GM19324 (cell line): Measurements from ENCODE around the gene AFAP1L2.

Experiments
- ATAC-seq: cut with Tn5 transposase; IDR thresholded peaks from one replicate; pipeline ENCODE4 v1.9.1; 2021; ENCODE audit warnings: mild to moderate bottlenecking, moderate library complexity; ENCODE audit not compliant: unreplicated experiment, low FRiP score

AFAP1L2 gene

GRCh38 chr10:114392112-114392835, 12.0 kb downstream of the AFAP1L2 start:
- ATAC-seq, result no peak

GRCh38 chr10:114391599-114391998, 12.7 kb downstream of the AFAP1L2 start:
- no peak for ATAC-seq

- no peak for ATAC-seq
Measured at GRCh38 chr10:114389426-114389825, 14.9 kb downstream of the AFAP1L2 start.

- ATAC-seq, result no peak
Measured at GRCh38 chr10:114388275-114388674, 16.0 kb downstream of the AFAP1L2 start.

DNA sequence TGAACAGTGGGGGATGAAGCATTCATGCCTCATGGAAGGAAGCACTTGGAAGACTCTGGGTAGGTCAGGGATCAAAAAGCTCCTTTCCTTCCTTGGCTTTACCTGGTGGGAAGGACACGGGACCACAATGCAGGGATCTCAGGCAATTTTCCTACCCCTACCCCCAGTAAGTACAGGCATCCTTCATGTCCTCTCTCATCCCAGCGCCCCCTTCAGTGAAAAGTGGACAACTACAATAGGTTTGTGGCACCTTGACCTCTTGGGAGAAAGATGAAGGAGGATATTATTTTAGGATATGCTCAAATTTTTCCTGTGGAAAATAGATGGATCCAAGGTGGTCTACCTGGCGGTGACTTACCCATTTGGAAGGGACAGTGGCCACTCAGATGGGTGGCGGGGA, 16.5 kb downstream of the AFAP1L2 start:
- ATAC-seq, result no peak

- ATAC-seq, result no peak
Measured at GRCh38 chr10:114386452-114386851, 17.9 kb downstream of the AFAP1L2 start.

DNA sequence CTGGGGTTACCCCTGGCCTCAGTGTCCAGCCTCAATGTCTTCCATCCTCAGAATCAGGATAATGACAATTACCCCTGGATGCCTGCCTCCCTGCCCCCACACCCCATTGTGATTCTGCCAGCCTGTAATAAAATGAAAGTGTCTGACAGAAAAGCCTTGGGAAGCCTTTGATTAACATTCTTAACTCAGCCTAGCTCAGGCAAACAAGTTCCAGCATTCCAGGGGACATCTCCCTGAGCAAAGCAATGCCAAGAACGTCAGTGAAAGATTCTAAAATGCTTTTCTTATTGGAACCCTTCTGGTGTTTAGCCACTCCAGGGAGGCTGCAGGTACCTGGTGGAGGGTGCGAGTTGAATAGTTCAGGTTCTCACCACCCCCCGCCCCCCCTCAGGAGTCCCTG, 18.7 kb downstream of the AFAP1L2 start:
- ATAC-seq, result no peak

DNA sequence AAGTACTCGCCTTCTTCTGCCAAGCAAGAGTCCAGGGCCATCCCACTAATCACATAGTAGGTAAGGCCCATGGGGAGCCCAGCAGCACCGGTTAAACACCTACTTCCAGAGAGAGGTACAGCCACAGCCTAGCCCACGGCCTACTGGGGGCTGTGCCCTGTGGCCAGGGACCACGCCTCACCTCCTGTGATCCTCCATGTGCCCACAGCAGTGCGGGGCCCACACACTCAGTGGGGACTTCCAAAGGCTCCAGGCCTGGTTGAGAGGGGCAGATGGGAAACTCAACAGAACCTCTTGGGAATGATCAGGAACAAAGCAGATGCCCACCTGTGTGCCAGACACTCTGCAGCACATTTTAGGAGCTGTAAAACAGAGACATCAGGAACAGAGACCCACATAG, 19.7 kb downstream of the AFAP1L2 start:
- ATAC-seq, result no peak

DNA sequence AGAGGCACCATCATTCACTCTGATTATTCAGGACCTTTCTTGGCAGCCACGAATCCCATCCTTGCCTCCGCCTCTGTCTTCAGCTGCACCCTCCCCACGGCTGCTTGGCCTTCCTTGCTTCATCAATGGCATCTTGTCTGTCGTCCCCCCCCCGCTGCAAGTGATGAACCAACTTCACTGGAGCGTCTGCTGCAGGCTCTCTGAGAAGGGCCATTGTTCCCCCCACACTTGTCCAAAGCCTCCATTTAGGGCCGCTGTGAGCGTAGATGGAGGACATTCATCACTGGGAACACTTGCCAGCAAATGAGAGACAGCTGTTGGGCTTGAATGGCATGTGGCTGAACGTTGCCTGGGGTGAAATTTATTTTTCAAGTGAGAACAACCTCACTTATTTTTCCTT, 20.1 kb downstream of the AFAP1L2 start:
- ATAC-seq, result no peak

- no peak for ATAC-seq
Measured at GRCh38 chr10:114380797-114381196, 23.5 kb downstream of the AFAP1L2 start.

DNA sequence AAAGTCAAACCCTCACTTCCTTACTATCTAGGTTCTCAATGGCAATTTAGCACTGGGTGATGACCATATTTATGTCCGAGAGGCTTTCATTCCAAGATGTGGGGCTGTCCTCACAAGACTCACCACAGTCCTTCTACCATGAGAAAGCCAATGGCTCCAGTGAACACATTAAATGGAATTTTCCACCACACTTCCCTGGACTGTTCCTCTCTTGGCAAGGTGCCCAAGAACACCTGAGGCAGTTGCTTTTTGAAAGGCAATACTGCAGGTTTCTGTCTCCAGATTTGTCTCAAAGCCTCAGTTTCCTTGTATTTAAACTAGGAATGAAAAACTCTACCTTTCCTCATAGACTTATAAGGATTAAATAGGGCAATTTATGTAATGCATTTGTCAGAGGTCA, 24.2 kb downstream of the AFAP1L2 start:
- ATAC-seq, result no peak

- ATAC-seq, result no peak
Measured at GRCh38 chr10:114379631-114380041, 24.7 kb downstream of the AFAP1L2 start.

- no peak for ATAC-seq
Measured at GRCh38 chr10:114376523-114376922, 27.8 kb downstream of the AFAP1L2 start.

- no peak for ATAC-seq
Measured at GRCh38 chr10:114375047-114375446, 29.3 kb downstream of the AFAP1L2 start.

DNA sequence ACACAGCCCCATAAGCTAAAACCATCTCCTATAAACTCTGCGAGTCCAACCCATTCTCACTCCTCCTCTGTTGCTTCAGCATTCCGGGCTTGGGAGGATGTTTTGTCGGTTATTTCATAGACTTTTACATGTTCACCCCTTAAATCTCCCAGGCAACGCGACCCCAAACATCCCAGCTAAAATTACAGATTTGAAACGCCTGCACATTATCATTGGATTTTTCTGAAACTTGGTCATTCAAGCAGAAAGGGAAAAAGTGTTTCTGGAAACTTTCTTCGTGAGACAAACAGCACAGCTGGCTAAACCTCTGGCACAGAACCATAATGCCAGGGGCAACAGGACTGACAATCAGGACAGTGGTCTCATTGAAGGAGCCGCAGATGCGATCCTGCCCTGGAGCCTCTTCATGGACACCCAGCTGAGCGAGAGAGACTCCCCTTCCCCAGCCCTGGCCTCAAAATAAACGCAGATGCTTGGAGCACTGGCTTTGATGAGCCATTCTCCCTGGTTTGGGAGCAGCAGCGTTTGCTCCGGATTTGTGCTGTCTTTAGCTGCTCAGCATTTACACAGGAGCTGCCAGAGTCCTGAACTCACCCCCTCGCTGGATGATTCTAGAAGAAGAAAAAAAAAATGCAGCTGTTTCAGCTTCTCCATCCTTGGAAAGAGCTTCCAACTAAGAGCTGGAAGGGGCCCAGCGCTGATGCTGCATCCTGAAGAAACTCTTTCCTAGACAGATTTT, 30.1 kb downstream of the AFAP1L2 start:
- no peak for ATAC-seq

- no peak for ATAC-seq
Measured at GRCh38 chr10:114373631-114374030, 30.7 kb downstream of the AFAP1L2 start.

DNA sequence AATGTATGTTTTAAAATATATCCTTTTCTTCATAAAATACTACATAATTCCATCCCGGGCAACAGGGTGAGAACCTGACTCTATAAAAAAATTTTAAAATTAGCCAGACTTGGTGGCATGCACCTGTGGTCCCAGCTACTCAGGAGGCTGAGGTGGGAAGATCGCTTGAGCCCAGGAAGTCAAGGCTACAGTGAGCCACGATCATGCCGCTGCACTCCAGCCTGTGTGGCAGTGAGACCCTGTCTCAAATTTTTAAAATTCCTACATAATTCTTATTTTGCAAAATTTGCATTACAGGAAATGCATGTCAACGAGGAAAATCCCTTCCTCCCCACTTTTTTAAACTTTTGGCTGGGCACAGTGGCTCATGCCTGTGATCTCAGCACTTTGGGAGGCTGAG, 31.3 kb downstream of the AFAP1L2 start:
- no peak for ATAC-seq

DNA sequence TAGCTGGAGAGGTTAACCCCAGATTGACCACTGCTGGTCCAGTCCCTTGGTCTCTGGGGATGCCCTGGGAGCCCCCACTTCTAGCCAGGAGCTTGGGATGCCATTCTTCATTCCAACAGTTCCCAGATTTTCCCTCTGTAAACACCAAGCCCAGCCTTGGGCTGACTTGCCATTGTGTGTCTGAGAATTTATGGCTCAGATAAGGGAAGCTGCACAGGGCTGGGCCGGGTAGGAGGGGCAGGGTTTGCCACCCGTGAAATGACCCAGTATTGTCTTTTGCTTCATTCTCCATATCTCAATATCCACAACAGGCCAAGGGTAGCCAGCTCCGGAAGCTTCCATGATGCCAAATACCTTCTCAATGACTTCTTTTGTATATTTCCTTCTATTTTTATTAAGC, 32.1 kb downstream of the AFAP1L2 start:
- no peak for ATAC-seq

- no peak for ATAC-seq
Measured at GRCh38 chr10:114370966-114371365, 33.3 kb downstream of the AFAP1L2 start.

GRCh38 chr10:114370199-114370598, 34.1 kb downstream of the AFAP1L2 start:
- ATAC-seq, result no peak

DNA sequence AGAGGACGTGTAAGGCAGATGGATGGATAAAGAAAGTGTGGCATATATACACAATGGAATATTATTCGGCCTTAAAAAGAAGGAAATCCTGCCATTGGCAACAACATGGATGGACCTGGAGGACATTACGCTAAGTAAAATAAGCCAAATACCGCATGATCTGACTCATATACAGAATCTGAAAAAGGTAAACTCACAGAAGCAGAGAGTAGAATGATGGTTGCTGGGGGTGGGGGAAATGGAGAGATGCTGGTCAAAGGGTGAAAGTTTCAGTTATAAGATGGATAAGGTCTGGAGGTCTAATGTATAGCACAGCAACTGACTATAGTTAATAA, 36.3 kb downstream of the AFAP1L2 start:
- ATAC-seq, result no peak

DNA sequence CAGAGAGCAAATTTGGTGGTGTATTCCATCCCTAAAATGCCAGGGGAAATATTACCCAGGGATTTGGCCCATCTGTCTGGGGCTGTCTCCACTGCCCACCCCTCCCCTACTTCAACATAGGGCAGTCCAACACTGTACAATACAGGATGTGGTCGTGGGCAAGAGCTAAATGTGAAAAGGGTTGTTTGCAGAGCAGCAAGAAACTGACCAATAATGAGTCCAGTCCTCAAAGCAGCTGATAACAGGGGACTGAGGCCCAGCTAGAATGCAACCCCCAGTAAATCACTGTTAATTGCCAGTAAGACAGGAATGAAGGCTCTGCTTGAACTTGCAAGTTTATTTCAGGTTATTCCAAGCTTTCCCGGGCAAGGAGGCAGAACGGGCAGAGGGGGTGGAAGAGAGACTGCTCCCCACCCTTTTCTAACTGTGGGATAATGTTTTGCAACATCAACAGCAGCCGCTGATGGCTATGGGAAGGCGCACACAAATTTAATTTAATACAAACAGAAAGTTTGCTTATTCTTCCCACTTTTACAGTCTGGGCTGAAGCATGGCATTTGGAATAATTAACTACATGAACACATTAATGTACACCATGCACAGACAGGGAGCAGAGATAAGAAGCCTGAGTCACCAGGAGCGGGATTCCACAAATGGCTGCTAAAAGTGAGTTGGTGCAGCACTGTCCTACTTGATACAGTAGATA, 36.8 kb downstream of the AFAP1L2 start:
- ATAC-seq, result no peak
